ENCODE results near the gene COL4A4. TPM values are rescaled to one million over a fixed set of nuclear protein-coding genes. Genes with fewer than 3 reads are reported as not detected.
A peak's percentile ranks its signal among the peaks of the same experiment; 100 is the strongest.

COL4A4 gene
- total RNA-seq, 2 experiments from 2014 or later: 0.10 to 0.35 TPM

DNA sequence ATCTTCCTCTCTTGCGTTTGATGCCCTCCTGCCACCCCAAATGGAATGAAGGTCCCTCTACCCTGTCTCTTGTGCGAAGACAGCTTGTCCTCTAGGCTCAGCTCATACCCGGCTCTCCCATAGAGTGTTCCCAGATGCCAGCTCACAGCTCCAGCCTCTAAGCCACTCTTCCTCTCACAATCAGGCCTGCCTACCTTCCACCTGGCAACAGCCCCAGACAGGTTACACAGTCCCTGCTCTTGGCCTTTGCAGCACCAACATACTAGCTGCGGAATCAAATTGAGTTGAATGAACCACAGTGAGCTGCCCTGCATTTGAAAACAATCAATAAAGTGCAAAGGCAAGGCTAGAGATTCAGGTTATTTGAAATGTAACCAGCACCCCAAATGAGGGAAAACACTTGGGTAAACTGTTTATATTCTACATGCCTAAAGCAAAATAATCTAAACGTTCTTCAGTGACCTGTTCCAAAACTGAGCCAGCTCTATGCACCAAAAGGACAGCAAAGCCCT, 105.1 kb downstream of the COL4A4 start:
- H3K4me1 Mint-ChIP-seq: no peaks in the 10 kb centered on the region
- DNase-seq: no peak
- H3K27ac Mint-ChIP-seq: no peak overlapping the region
- CTCF ChIA-PET: interaction anchor here (0.7 kb wide), 1 partner anchor 399 kb away, joined by 3 read pairs; no protein-coding TSS in a partner anchor
- POLR2A ChIA-PET: no interaction called here
- H3K9me3 Mint-ChIP-seq: no peaks in the 10 kb centered on the region
- no peaks in the 10 kb centered on the region for H3K27me3 Mint-ChIP-seq
- H3K36me3 Mint-ChIP-seq (ENCODE audit: low read depth): no peaks in the 10 kb centered on the region
- H3K4me3 Mint-ChIP-seq: no peak overlapping the region

- H3K4me3 Mint-ChIP-seq: no peak overlapping the region
Observed at GRCh38 chr2:227057743-227058447, 106.1 kb downstream of the COL4A4 start.

DNA sequence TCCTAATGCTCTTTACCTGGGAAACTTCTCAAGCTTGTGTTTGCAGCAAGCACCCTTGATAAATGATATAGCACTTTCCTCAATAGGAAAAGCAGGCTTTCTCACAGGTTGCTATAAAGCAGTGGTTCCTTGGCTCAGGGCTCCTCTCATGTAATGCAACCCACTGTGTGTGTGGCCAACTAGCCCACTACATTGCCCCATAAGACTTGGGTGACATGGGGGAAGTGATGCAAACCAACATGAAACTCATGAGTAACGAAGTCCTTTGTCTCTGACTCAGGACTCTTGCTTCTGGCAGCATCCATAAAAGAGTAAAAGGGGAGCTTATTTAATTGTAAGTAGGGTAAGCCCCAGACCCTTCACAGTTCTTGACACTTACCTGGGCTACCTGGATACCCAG, 106.9 kb downstream of the COL4A4 start:
- DNase-seq: no peak
- POLR2A ChIA-PET: no interaction called here
- CTCF ChIA-PET: no interaction called here
- Mint-ChIP-seq H3K4me3 (no peak overlapping the region), H3K9me3 (no peaks in the 10 kb centered on the region), H3K27me3 (no peaks in the 10 kb centered on the region), H3K36me3 (ENCODE audit: low read depth) (no peaks in the 10 kb centered on the region), H3K4me1 (no peaks in the 10 kb centered on the region), H3K27ac (no peak overlapping the region)

More at GRCh38 chr2:227057743-227058447, 106.1 kb downstream of the COL4A4 start:
- no peaks in the 10 kb centered on the region for H3K36me3 Mint-ChIP-seq (ENCODE audit: low read depth)
- H3K9me3 Mint-ChIP-seq: no peaks in the 10 kb centered on the region
- no peak overlapping the region for H3K27ac Mint-ChIP-seq
- no peaks in the 10 kb centered on the region for H3K27me3 Mint-ChIP-seq
- ChIA-PET CTCF (no interaction called here), POLR2A (no interaction called here)
- DNase-seq: no peak
- H3K4me1 Mint-ChIP-seq: no peaks in the 10 kb centered on the region

- Mint-ChIP-seq H3K4me1 (no peaks in the 10 kb centered on the region), H3K27me3 (no peaks in the 10 kb centered on the region), H3K9me3 (no peaks in the 10 kb centered on the region), H3K27ac (no peak overlapping the region), H3K4me3 (no peak overlapping the region), H3K36me3 (ENCODE audit: low read depth) (no peaks in the 10 kb centered on the region)
- CTCF ChIA-PET: no interaction called here
- POLR2A ChIA-PET: no interaction called here
- no peak for DNase-seq
Observed at GRCh38 chr2:227054006-227054405, 110.0 kb downstream of the COL4A4 start.

DNA sequence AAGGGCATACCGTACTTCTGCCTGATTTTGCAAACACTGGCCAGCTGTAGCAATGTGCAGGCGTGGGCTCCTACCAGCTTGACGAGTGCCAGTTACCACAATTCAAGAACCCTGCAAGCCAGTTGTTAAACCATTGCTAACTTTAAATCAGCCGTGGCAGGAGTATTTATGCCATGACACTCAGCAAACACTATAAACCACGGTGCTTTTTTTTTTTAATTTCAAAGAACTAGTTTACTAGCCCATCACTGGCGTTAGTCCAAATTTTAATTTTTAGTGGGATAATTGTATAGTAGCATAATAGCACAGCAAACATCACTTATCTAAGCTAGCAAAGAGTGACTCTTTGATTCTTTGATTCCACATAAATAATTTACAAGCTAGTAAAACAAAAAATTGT, 111.1 kb downstream of the COL4A4 start:
- Mint-ChIP-seq H3K27me3 (no peaks in the 10 kb centered on the region), H3K36me3 (ENCODE audit: low read depth) (no peaks in the 10 kb centered on the region)

GRCh38 chr2:227043981-227044380, 120.0 kb downstream of the COL4A4 start:
- H3K9me3 Mint-ChIP-seq: no peaks in the 10 kb centered on the region
- POLR2A ChIA-PET: no interaction called here
- peaks cover 5% of the 10 kb centered on the region for H3K27me3 Mint-ChIP-seq
- no peaks in the 10 kb centered on the region for H3K36me3 Mint-ChIP-seq (ENCODE audit: low read depth)
- no peak overlapping the region for H3K27ac Mint-ChIP-seq
- no peak overlapping the region for H3K4me3 Mint-ChIP-seq
- CTCF ChIA-PET: interaction anchor here (1.2 kb wide), 1 partner anchor 11 kb away, joined by 4 read pairs; no protein-coding TSS in a partner anchor
- no peak for DNase-seq
- no peaks in the 10 kb centered on the region for H3K4me1 Mint-ChIP-seq

More for the DNA sequence above, 111.1 kb downstream of the COL4A4 start:
- Mint-ChIP-seq H3K4me3 (no peak overlapping the region), H3K27ac (no peak overlapping the region), H3K4me1 (no peaks in the 10 kb centered on the region), H3K9me3 (no peaks in the 10 kb centered on the region)
- DNase-seq: no peak
- CTCF ChIA-PET: no interaction called here
- POLR2A ChIA-PET: no interaction called here

DNA sequence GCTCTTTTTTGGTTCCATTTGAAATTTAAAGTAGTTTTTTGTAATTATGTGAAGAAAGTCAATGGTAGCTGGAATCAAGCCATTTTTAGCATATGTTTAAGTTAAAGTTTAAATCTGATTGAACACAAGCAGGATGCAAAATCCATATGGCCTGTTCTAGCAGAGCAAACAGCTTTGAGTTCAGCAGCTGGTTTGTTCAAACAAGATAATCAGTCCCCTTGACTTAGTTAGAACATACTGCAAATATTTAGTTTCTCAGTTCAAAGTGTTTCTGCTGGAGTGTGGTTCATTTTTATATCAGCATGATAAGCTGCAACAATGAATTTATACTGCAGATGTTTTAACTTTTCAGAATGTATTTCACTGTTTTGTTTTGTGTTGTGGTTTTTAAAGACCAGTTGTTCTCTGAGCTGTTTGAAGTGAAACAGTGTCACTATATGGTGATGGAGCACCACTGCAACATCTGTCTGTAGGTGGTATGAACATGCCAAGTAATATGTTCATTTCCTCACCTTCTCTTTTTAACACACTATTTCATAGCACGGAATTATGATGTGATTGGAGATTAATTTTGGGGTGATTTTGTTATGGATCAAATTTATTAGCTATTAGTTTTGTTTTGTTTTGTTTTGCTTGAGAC, 125.3 kb downstream of the COL4A4 start:
- no peaks in the 10 kb centered on the region for H3K36me3 Mint-ChIP-seq (ENCODE audit: low read depth)
- POLR2A ChIA-PET: no interaction called here
- H3K4me1 Mint-ChIP-seq: no peaks in the 10 kb centered on the region
- peaks cover 7% of the 10 kb centered on the region for H3K27me3 Mint-ChIP-seq
- H3K4me3 Mint-ChIP-seq: no peak overlapping the region
- H3K9me3 Mint-ChIP-seq: no peaks in the 10 kb centered on the region
- H3K27ac Mint-ChIP-seq: no peak overlapping the region
- no peak for DNase-seq
- CTCF ChIA-PET: no interaction called here

GRCh38 chr2:227036527-227036926, 127.5 kb downstream of the COL4A4 start:
- Mint-ChIP-seq H3K4me1 (no peaks in the 10 kb centered on the region), H3K9me3 (no peaks in the 10 kb centered on the region), H3K27ac (no peak overlapping the region), H3K36me3 (ENCODE audit: low read depth) (no peaks in the 10 kb centered on the region), H3K4me3 (no peak overlapping the region), H3K27me3 (peaks cover 9% of the 10 kb centered on the region)
- CTCF ChIA-PET: no interaction called here
- DNase-seq: no peak
- POLR2A ChIA-PET: no interaction called here

GRCh38 chr2:227035711-227036367, 128.2 kb downstream of the COL4A4 start:
- no peak overlapping the region for H3K27ac Mint-ChIP-seq
- CTCF ChIA-PET: no interaction called here
- DNase-seq: no peak
- POLR2A ChIA-PET: no interaction called here
- H3K36me3 Mint-ChIP-seq (ENCODE audit: low read depth): no peaks in the 10 kb centered on the region
- no peaks in the 10 kb centered on the region for H3K9me3 Mint-ChIP-seq
- peaks cover 9% of the 10 kb centered on the region for H3K27me3 Mint-ChIP-seq
- no peaks in the 10 kb centered on the region for H3K4me1 Mint-ChIP-seq
- H3K4me3 Mint-ChIP-seq: no peak overlapping the region

GRCh38 chr2:227033471-227034148, 130.4 kb downstream of the COL4A4 start:
- peak; percentile 21 for DNase-seq
- CTCF ChIA-PET: interaction anchor here (0.5 to 2.0 kb wide), 7 partner anchors 10 to 683 kb away, joined by 3 to 6 read pairs (median 4); no protein-coding TSS in a partner anchor

GRCh38 chr2:227031379-227031778, 132.6 kb downstream of the COL4A4 start:
- Mint-ChIP-seq H3K27me3 (peaks cover 4% of the 10 kb centered on the region), H3K36me3 (ENCODE audit: low read depth) (no peaks in the 10 kb centered on the region), H3K9me3 (no peaks in the 10 kb centered on the region), H3K4me3 (no peak overlapping the region), H3K27ac (no peak overlapping the region), H3K4me1 (no peaks in the 10 kb centered on the region)
- no peak for DNase-seq
- ChIA-PET POLR2A (interaction anchor here (0.7 kb wide), 1 partner anchor 35 kb away, joined by 3 read pairs; no protein-coding TSS in a partner anchor), CTCF (no interaction called here)

More at GRCh38 chr2:227033471-227034148, 130.4 kb downstream of the COL4A4 start:
- Mint-ChIP-seq H3K4me3 (no peak overlapping the region), H3K9me3 (no peaks in the 10 kb centered on the region), H3K27ac (no peak overlapping the region), H3K4me1 (no peaks in the 10 kb centered on the region), H3K27me3 (peaks cover 4% of the 10 kb centered on the region), H3K36me3 (ENCODE audit: low read depth) (no peaks in the 10 kb centered on the region)
- POLR2A ChIA-PET: no interaction called here

DNA sequence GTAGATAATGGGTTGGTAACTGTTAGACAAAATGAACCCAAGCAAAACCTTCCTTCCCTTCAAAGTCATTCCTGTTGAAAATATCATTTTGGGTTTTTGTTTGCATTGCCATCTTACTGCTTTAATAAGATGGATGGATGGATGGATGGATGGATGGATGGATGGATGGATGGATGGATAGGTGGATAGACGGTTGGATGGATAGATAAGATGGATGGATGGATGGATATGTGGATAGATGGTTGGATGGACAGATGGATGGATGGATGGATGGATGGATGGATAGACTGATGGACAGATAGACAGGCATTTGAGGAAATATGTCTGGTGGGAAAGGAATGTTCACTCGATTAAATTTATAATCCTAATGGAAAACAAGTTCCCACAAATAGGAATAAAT, 133.2 kb downstream of the COL4A4 start:
- DNase-seq: no peak
- Mint-ChIP-seq H3K36me3 (ENCODE audit: low read depth) (no peaks in the 10 kb centered on the region), H3K9me3 (no peaks in the 10 kb centered on the region), H3K4me3 (no peak overlapping the region), H3K27ac (no peak overlapping the region), H3K4me1 (no peaks in the 10 kb centered on the region), H3K27me3 (peaks cover 4% of the 10 kb centered on the region)
- POLR2A ChIA-PET: interaction anchor here (0.7 kb wide), 1 partner anchor 34 kb away, joined by 3 read pairs; no protein-coding TSS in a partner anchor
- CTCF ChIA-PET: no interaction called here

Measured in activated CD4-positive, alpha-beta memory T cell treated with anti-CD3 and anti-CD28 coated beads, Interleukin-2, amount 10 ng/mL, durations not matched to agents 7 days and 5 days (primary cell).